Right lobe of liver (tissue), 4 donors: ENCODE measurements around the gene SMPD3.

Experiments used
- CTCF ChIP-seq, 4 donors: fragments of 200-600 bp in 3 of 4; fragments of 450-650 bp in 1 of 4; IDR thresholded peaks; one replicate each; pipeline versions ENCODE4 v1.5.1 to v1.8.0; 2016 to 2022; ENCODE audit warnings: antibody characterized with exemption in 4 of 4, mild to moderate bottlenecking in 2 of 4
- POLR2A ChIP-seq: fragments of 450-650 bp; IDR thresholded peaks from one replicate; pipeline ENCODE4 v1.6.1; 2017; ENCODE audit warnings: antibody characterized with exemption, mild to moderate bottlenecking
- donor health status: DM: no; HTN: no; CAD: no.
- donor health status: DM: no; HTN: no; CAD: no.
- donor health status: DM: no; HTN: yes; CAD: no.

DNA sequence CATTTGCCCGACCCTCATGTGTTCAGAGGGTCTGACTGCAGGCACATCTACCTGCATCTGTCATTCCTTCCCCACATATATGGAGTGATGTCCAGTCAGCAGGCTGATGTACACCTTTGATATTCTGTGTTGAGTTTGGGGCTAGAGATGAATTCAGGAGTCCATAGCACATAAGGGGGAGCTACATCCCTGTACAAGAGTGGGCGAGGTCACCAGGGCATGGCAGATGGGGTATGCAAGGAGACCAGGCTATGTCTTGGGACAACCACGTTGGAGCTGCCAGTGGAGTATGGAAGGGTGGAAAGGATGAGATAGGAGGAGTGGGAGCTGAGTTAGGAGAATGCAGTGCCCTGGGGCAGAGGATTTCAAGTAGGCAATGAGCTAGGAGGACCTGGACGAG, 15.0 kb downstream of the SMPD3 start:
- no peak for TF ChIP-seq CTCF (IDR thresholded peaks at IDR 0.05)
- TF ChIP-seq POLR2A, result no peak
